HepG2 (cell line): ENCODE measurements around the gene SLC27A3. TPM values are rescaled to one million over a fixed set of nuclear protein-coding genes. Genes with fewer than 3 reads are reported as not detected.
A peak's percentile ranks its signal among the peaks of the same experiment; 100 is the strongest.

ENCODE experiments used
- ARID4A ChIP-seq: sonication (generic); formaldehyde crosslinking; IDR thresholded peaks from 2 replicates; pipeline ENCODE4 v1.5.0; 2020; ENCODE audit warnings: mild to moderate bottlenecking, missing genetic modification reagents, borderline replicate concordance
- HNF4G ChIP-seq, 2 experiments: sonication (generic) in 1 of 2; formaldehyde crosslinking in 1 of 2; IDR thresholded peaks; 2 replicates each; pipeline versions ENCODE4 v1.4.0 to v1.6.1; 2011 to 2020; ENCODE audit warnings: borderline replicate concordance in 2 of 2, low read depth in 2 of 2, mild to moderate bottlenecking in 2 of 2, low read length in 1 of 2, missing genetic modification reagents in 1 of 2, moderate library complexity in 1 of 2
- IRF9 ChIP-seq: sonication (generic); formaldehyde crosslinking; IDR thresholded peaks from 2 replicates; pipeline ENCODE4 v1.8.0; 2022; ENCODE audit warnings: missing genetic modification reagents, mild to moderate bottlenecking, borderline replicate concordance
- SIX1 ChIP-seq: sonication (generic); formaldehyde crosslinking; IDR thresholded peaks from 2 replicates; pipeline ENCODE4 v1.4.0; 2020; ENCODE audit warnings: missing genetic modification reagents, borderline replicate concordance
- SMAD3 ChIP-seq: sonication (generic); formaldehyde crosslinking; IDR thresholded peaks from 2 replicates; pipeline ENCODE4 v1.4.0; 2020; ENCODE audit warnings: missing genetic modification reagents
- TARDBP ChIP-seq: sonication (generic); formaldehyde crosslinking; IDR thresholded peaks from 2 replicates; pipeline ENCODE4 v1.8.0; 2022; ENCODE audit warnings: mild to moderate bottlenecking, missing genetic modification reagents
- ZBTB44 ChIP-seq: sonication (generic); formaldehyde crosslinking; IDR thresholded peaks from 2 replicates; pipeline ENCODE4 v1.4.0; 2020; ENCODE audit warnings: missing genetic modification reagents
- ZC3H4 ChIP-seq: sonication (generic); formaldehyde crosslinking; IDR thresholded peaks from 2 replicates; pipeline ENCODE4 v1.4.0; 2020; ENCODE audit warnings: missing genetic modification reagents, borderline replicate concordance
- ZNF20 ChIP-seq: sonication (generic); formaldehyde crosslinking; IDR thresholded peaks from 2 replicates; pipeline ENCODE4 v1.4.0; 2020; ENCODE audit warnings: mild to moderate bottlenecking, moderate library complexity, missing genetic modification reagents
- ZNF431 ChIP-seq: sonication (generic); formaldehyde crosslinking; IDR thresholded peaks from 2 replicates; pipeline ENCODE4 v1.9.0; 2022; ENCODE audit warnings: missing genetic modification reagents, low read depth, mild to moderate bottlenecking, borderline replicate concordance
- ZNF510 ChIP-seq: sonication (generic); formaldehyde crosslinking; IDR thresholded peaks from 2 replicates; pipeline ENCODE4 v1.4.0; 2020; ENCODE audit warnings: low read depth, mild to moderate bottlenecking, missing genetic modification reagents
- ZNF570 ChIP-seq: sonication (generic); formaldehyde crosslinking; IDR thresholded peaks from 2 replicates; pipeline ENCODE4 v1.4.0; 2020; ENCODE audit warnings: mild to moderate bottlenecking, missing genetic modification reagents, borderline replicate concordance
- ZNF784 ChIP-seq: sonication (generic); formaldehyde crosslinking; IDR thresholded peaks from 2 replicates; pipeline ENCODE4 v1.5.1; 2020; ENCODE audit warnings: missing genetic modification reagents, mild to moderate bottlenecking, borderline replicate concordance
- ZNF878 ChIP-seq: sonication (generic); formaldehyde crosslinking; IDR thresholded peaks from 2 replicates; pipeline ENCODE4 v1.8.1; 2023; ENCODE audit warnings: mild to moderate bottlenecking, missing genetic modification reagents, moderate library complexity
- polyA plus RNA-seq, 8 experiments: library from polyadenylated mRNA; depleted of rRNA in 3 of 8; stranded (reverse) in 7 of 8; unstranded in 1 of 8; fragments of >200 nt; fragmentation: Illumina TruSeq in 4 of 8; extraction: Trizol in 4 of 8; gene quantifications; 2 replicates each; pipeline versions ENCODE4 v1.2.1 to v1.2.3, GENCODE V29; 2011 to 2016; ENCODE audit warnings: low read depth in 4 of 8, missing spikeins in 1 of 8, mixed read lengths in 1 of 8; ENCODE audit not compliant: insufficient read depth in 1 of 8
- total RNA-seq, 5 experiments: library from RNA; depleted of rRNA; stranded (reverse); fragments of >200 nt; fragmentation: Illumina TruSeq; extraction: Trizol; gene quantifications; 2 replicates each; pipeline ENCODE4 v1.2.3, GENCODE V29; 2016; ENCODE audit warnings: low read depth in 1 of 5
- TF ChIP-seq, protein P1 (sequence below): sonication (generic); formaldehyde crosslinking; IDR thresholded peaks from 2 replicates; pipeline ENCODE4 v1.8.1; 2022; ENCODE audit warnings: low read depth, mild to moderate bottlenecking, missing genetic modification reagents

Gene SLC27A3
- total and polyA plus RNA-seq, 2 of the 13 experiments (the other 11 are each of a cell fraction or from before 2014, with no cell fraction given), result 4.3 to 10.3 TPM

- peak; percentile 86; the same call in 1 of the 2 replicates for TF ChIP-seq ARID4A (CRISPR knock-in tag)
- TF ChIP-seq SIX1 (CRISPR knock-in tag), result no peak
- TF ChIP-seq ZNF431 (CRISPR knock-in tag), result 0 out of 2 replicates have a peak, but pooled peaks have one; percentile 55
- 0 out of 2 replicates have a peak, but pooled peaks have one; percentile 30 for TF ChIP-seq ZNF510 (CRISPR knock-in tag)
- no peak for TF ChIP-seq ZNF20 (CRISPR knock-in tag)
- TF ChIP-seq, protein P1, sequence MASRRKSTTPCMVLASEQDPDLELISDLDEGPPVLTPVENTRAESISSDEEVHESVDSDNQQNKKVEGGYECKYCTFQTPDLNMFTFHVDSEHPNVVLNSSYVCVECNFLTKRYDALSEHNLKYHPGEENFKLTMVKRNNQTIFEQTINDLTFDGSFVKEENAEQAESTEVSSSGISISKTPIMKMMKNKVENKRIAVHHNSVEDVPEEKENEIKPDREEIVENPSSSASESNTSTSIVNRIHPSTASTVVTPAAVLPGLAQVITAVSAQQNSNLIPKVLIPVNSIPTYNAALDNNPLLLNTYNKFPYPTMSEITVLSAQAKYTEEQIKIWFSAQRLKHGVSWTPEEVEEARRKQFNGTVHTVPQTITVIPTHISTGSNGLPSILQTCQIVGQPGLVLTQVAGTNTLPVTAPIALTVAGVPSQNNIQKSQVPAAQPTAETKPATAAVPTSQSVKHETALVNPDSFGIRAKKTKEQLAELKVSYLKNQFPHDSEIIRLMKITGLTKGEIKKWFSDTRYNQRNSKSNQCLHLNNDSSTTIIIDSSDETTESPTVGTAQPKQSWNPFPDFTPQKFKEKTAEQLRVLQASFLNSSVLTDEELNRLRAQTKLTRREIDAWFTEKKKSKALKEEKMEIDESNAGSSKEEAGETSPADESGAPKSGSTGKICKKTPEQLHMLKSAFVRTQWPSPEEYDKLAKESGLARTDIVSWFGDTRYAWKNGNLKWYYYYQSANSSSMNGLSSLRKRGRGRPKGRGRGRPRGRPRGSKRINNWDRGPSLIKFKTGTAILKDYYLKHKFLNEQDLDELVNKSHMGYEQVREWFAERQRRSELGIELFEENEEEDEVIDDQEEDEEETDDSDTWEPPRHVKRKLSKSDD (CRISPR knock-in tag), result no peak
- no peak for TF ChIP-seq ZBTB44 (CRISPR knock-in tag)
- no peak for TF ChIP-seq HNF4G (IDR thresholded peaks at IDR 0.05; ENCODE audit: borderline replicate concordance, low read depth, low read length)
- TF ChIP-seq HNF4G (CRISPR knock-in tag; IDR thresholded peaks at IDR 0.05; ENCODE audit: borderline replicate concordance, low read depth), result no peak
- peak; percentile 74; the same call in 1 of the 2 replicates for TF ChIP-seq ZNF878 (CRISPR knock-in tag)
- no peak for TF ChIP-seq ZNF570 (CRISPR knock-in tag)
- peak; percentile 77; the same call in 1 of the 2 replicates for TF ChIP-seq IRF9
- TF ChIP-seq ZNF784 (CRISPR knock-in tag), result peak; percentile 89; the same call in 1 of the 2 replicates
- TF ChIP-seq SMAD3 (CRISPR knock-in tag), result no peak
- TF ChIP-seq TARDBP (CRISPR knock-in tag), result peak; percentile 73
- TF ChIP-seq ZC3H4 (CRISPR knock-in tag), result no peak
Observed at GRCh38 chr1:153783233-153784190, 8.3 kb downstream of the SLC27A3 start (continued).
